ENCODE data around the gene TLE1. TPM values are rescaled to one million over a fixed set of nuclear protein-coding genes. Genes with fewer than 3 reads are reported as not detected.

The TLE1 gene
- total RNA-seq, 1 experiment from 2014 or later: 79.3 TPM

DNA sequence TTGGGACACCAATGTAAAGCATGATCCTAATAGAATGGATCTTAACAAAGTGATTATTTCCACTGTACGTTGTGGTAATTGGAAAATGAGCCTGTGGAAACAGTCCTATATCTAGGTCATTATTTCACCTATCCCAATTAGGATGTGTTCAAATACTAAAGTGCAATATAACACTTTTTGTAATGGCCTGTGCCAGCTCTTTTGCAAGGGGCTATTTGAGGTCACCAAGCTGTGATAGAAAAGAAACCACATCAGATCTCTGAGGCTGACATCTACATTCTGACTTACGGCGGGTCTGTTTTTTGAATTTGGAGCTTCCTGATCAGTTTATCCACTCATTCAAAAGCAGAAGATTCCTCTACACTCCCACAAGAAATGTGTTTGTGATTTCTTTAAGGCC, 150.0 kb downstream of the TLE1 start:
- Mint-ChIP-seq H3K4me3 (no peak overlapping the region), H3K4me1 (peaks cover 4 to 6% of the 10 kb centered on the region in 2 experiments), H3K27ac (no peak overlapping the region), H3K36me3 (ENCODE audit: insufficient read depth in 1 of 3, low read depth in 3 of 3) (no peaks in the 10 kb centered on the region), H3K27me3 (ENCODE audit: low read depth) (no peaks in the 10 kb centered on the region), H3K9me3 (no peaks in the 10 kb centered on the region)
- Histone ChIP-seq H3K56ac (ENCODE audit: insufficient read length, low read depth, low read length) (no peak overlapping the region), H4K20me1 (ENCODE audit: control insufficient read depth, insufficient read depth, insufficient read length) (no peaks in the 10 kb centered on the region), H3K79me1 (ENCODE audit: insufficient read depth, low read depth, low read length, poor library complexity, severe bottlenecking) (no peaks in the 10 kb centered on the region), H3K9ac (ENCODE audit: extremely low read depth, insufficient read length, low read length) (no peak overlapping the region), H3K9me3 (ENCODE audit: control insufficient read depth, low read depth, low read length) (no peaks in the 10 kb centered on the region), H2AFZ (ENCODE audit: low read length) (no peak overlapping the region), H3K79me2 (ENCODE audit: insufficient read depth, low read length) (no peaks in the 10 kb centered on the region), H4K91ac (ENCODE audit: insufficient read length, low read depth, low read length) (no peak overlapping the region), H3K4me2 (ENCODE audit: insufficient read depth, insufficient read length, low read length) (no peak overlapping the region), H3K4ac (ENCODE audit: low read depth, low read length) (no peak overlapping the region), H3K23ac (ENCODE audit: insufficient read length, low read depth, low read length) (no peak overlapping the region), H4K5ac (ENCODE audit: insufficient read length, low read depth, low read length) (no peak overlapping the region), H3K23me2 (ENCODE audit: insufficient read length, low read depth, low read length, poor library complexity, severe bottlenecking) (no peaks in the 10 kb centered on the region), H3K4me1 (ENCODE audit: insufficient read depth, low read length) (no peaks in the 10 kb centered on the region), H2BK12ac (ENCODE audit: insufficient read length, low read depth, low read length) (no peak overlapping the region), H3T11ph (ENCODE audit: low read length) (no peak overlapping the region), H3K18ac (ENCODE audit: insufficient read length, low read depth, low read length) (no peak overlapping the region), H2BK5ac (ENCODE audit: insufficient read length, low read length) (no peak overlapping the region), H3K14ac (ENCODE audit: insufficient read depth, low read length) (no peak overlapping the region), H3K27ac (ENCODE audit: insufficient read length, low read depth, low read length) (no peak overlapping the region), H2BK15ac (ENCODE audit: low read depth, low read length) (no peak overlapping the region), H2BK120ac (ENCODE audit: low read depth, low read length, poor library complexity, severe bottlenecking) (no peak overlapping the region), H4K8ac (replicated peaks; ENCODE audit: insufficient read length, low read depth, low read length) (no peak overlapping the region), H2BK20ac (ENCODE audit: low read depth, low read length, poor library complexity, severe bottlenecking) (no peak overlapping the region), H2AK5ac (ENCODE audit: insufficient read length, low read length) (no peak overlapping the region), H3K27me3 (ENCODE audit: insufficient read depth, low read length) (no peaks in the 10 kb centered on the region)
- DNase-seq: no peak
- WGBS (ENCODE audit: extremely low coverage, insufficient read length, low lambda C conversion rate): no CpG with 5 or more reads among the region's 3 CpGs
- TF ChIP-seq, protein P1, sequence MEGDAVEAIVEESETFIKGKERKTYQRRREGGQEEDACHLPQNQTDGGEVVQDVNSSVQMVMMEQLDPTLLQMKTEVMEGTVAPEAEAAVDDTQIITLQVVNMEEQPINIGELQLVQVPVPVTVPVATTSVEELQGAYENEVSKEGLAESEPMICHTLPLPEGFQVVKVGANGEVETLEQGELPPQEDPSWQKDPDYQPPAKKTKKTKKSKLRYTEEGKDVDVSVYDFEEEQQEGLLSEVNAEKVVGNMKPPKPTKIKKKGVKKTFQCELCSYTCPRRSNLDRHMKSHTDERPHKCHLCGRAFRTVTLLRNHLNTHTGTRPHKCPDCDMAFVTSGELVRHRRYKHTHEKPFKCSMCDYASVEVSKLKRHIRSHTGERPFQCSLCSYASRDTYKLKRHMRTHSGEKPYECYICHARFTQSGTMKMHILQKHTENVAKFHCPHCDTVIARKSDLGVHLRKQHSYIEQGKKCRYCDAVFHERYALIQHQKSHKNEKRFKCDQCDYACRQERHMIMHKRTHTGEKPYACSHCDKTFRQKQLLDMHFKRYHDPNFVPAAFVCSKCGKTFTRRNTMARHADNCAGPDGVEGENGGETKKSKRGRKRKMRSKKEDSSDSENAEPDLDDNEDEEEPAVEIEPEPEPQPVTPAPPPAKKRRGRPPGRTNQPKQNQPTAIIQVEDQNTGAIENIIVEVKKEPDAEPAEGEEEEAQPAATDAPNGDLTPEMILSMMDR (conservative IDR thresholded peaks at IDR 0.05): no peak
